Endodermal cell (in vitro differentiated cells): Measurements from ENCODE around the gene TPPP. TPM values are rescaled to one million over a fixed set of nuclear protein-coding genes. Genes with fewer than 3 reads are reported as not detected.

Experiments
- DNase-seq: peaks from one replicate; pipeline ENCODE4 v3.0.0-alpha.2; 2017
- H3K27ac ChIP-seq: 2 replicates; pipeline ENCODE4 v1.5.1; 2013; ENCODE audit warnings: mild to moderate bottlenecking, low read depth, low read length, moderate library complexity
- H3K27me3 ChIP-seq: 2 replicates; pipeline ENCODE4 v1.6.1; 2013; ENCODE audit warnings: mild to moderate bottlenecking, low read length, moderate library complexity; ENCODE audit not compliant: insufficient read depth, control insufficient read depth, poor library complexity, severe bottlenecking
- H3K36me3 ChIP-seq: 2 replicates; pipeline ENCODE4 v1.7.0; 2013; ENCODE audit warnings: mild to moderate bottlenecking, low read length, moderate library complexity; ENCODE audit not compliant: control insufficient read depth, insufficient read depth
- H3K4me1 ChIP-seq: one replicate; pipeline ENCODE4 v1.7.0; 2013; ENCODE audit warnings: low read length; ENCODE audit not compliant: control insufficient read depth, insufficient read depth
- H3K4me3 ChIP-seq: 2 replicates; pipeline ENCODE4 v1.5.1; 2013; ENCODE audit warnings: mild to moderate bottlenecking, low read length, moderate library complexity
- H3K9ac ChIP-seq: 2 replicates; pipeline ENCODE4 v1.6.1; 2013; ENCODE audit warnings: mild to moderate bottlenecking, low read length, moderate library complexity; ENCODE audit not compliant: poor library complexity, severe bottlenecking; ENCODE audit errors: extremely low read depth
- H3K9me3 ChIP-seq: 2 replicates; pipeline ENCODE4 v1.6.1; 2013; ENCODE audit warnings: mild to moderate bottlenecking, low read length, moderate library complexity; ENCODE audit not compliant: control insufficient read depth
- H3K27ac Mint-ChIP-seq: 2 replicates; pipeline ENCODE4 v1.8.0; 2020; ENCODE audit warnings: mixed read lengths
- H3K27me3 Mint-ChIP-seq: 2 replicates; pipeline ENCODE4 v1.8.0; 2021; ENCODE audit warnings: mild to moderate bottlenecking, mixed read lengths; ENCODE audit not compliant: insufficient read depth
- H3K36me3 Mint-ChIP-seq: 2 replicates; pipeline ENCODE4 v1.8.0; 2020; ENCODE audit warnings: low read depth, mixed read lengths
- H3K4me1 Mint-ChIP-seq: 2 replicates; pipeline ENCODE4 v1.8.0; 2020; ENCODE audit warnings: mixed read lengths
- H3K4me3 Mint-ChIP-seq: 2 replicates; pipeline ENCODE4 v1.8.0; 2020; ENCODE audit warnings: mild to moderate bottlenecking, moderate library complexity, mixed read lengths
- H3K9me3 Mint-ChIP-seq: 2 replicates; pipeline ENCODE4 v1.8.0; 2020; ENCODE audit warnings: mild to moderate bottlenecking, mixed read lengths
- WGBS, 2 experiments: methylation state at CpG; one replicate each; pipeline versions ENCODE4 v1.1.5 to v1.1.7; 2013; ENCODE audit warnings: missing lambda C conversion rate in 2 of 2, mixed read lengths in 1 of 2; ENCODE audit not compliant: insufficient coverage in 1 of 2, insufficient read length in 1 of 2; 5-methylcytosine and 5-hydroxymethylcytosine counted together
- total RNA-seq, 2 donors: library from RNA; stranded (reverse); fragmentation: NEBNext Ultra II Directional in 1 of 2; extraction: Animal tissue kit (Norgen Biotek cat#: 25700) in 1 of 2; gene quantifications; 2 replicates in 1 of 2; 3 replicates in 1 of 2; pipeline ENCODE4 v1.2.1, GENCODE V29; 2021
- TF ChIP-seq, protein P1 (sequence below): fragments of 200-600 bp; sonication (generic); conservative IDR thresholded peaks from 2 replicates; pipeline ENCODE4 v1.5.0; 2021; ENCODE audit warnings: antibody characterized with exemption, mild to moderate bottlenecking

Gene TPPP
- total RNA-seq, 2 donors from 2014 or later = 0.22 to 0.70 TPM

DNA sequence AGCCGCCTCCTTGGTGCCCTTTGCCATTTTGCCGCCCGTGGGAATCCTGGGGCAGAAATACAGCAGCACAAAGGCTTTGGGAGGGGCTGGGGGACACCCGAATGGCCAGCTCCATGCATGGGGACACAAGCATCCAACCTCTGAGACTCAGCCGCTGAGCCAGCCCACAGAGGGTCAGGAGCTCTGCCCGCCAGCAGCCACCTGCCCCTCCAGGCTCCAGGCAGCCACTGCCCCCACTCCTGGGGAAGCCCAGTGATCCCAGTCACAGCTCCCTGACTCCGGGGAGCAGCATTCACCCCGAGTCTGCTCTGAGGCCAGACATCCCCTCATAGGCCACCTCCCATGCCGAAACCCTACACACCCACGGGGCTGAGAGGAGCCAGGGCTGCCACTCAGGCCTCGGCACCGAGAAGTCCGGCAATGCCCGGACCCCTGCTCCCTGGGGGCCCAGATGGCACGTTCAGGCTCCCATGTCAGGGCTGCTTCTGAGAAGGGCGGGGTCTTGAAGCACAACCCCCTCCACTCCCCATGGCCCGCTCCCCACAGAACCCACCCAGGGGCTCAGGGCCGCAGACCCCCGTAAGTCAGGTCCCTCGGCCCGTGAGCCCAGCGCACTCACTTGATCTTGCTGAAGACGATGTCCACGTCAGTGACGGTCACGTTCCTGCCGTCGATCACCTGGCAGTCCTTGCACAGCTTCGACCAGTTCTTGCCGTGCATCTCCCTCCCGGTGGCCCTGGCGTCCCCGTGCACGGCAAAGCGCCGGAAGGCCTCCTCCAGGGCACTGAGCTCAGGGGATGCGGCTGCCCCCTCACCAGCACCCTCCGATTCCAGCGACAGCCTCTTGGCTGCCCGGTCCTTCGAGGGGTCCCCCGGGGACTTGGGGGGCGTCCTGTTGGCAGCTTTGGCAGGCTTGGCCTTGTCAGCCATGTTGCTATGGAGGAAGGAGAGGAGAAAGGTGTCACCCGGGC is 15.7 kb downstream of the TPPP start:
- peak; percentile 52 for DNase-seq
- no peak overlapping the region for H3K4me3 Mint-ChIP-seq
- Histone ChIP-seq H3K27me3 (peaks cover 28% of the 10 kb centered on the region), H3K27ac (no peak overlapping the region), H3K36me3 (no peaks in the 10 kb centered on the region), H3K4me3 (no peak overlapping the region), H3K4me1 (peaks cover 7% of the 10 kb centered on the region), H3K9me3 (no peaks in the 10 kb centered on the region), H3K9ac (no peak overlapping the region)
- H3K27me3 Mint-ChIP-seq = peaks cover 45% of the 10 kb centered on the region
- H3K36me3 Mint-ChIP-seq = no peaks in the 10 kb centered on the region
- TF ChIP-seq, protein P1, sequence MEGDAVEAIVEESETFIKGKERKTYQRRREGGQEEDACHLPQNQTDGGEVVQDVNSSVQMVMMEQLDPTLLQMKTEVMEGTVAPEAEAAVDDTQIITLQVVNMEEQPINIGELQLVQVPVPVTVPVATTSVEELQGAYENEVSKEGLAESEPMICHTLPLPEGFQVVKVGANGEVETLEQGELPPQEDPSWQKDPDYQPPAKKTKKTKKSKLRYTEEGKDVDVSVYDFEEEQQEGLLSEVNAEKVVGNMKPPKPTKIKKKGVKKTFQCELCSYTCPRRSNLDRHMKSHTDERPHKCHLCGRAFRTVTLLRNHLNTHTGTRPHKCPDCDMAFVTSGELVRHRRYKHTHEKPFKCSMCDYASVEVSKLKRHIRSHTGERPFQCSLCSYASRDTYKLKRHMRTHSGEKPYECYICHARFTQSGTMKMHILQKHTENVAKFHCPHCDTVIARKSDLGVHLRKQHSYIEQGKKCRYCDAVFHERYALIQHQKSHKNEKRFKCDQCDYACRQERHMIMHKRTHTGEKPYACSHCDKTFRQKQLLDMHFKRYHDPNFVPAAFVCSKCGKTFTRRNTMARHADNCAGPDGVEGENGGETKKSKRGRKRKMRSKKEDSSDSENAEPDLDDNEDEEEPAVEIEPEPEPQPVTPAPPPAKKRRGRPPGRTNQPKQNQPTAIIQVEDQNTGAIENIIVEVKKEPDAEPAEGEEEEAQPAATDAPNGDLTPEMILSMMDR = no peak
- no peak overlapping the region for H3K27ac Mint-ChIP-seq
- 85 to 89% methylated on average over 16 to 44 of the region's 44 CpGs for WGBS, 2 experiments
- no peaks in the 10 kb centered on the region for H3K9me3 Mint-ChIP-seq
- peaks cover 6% of the 10 kb centered on the region for H3K4me1 Mint-ChIP-seq

DNA sequence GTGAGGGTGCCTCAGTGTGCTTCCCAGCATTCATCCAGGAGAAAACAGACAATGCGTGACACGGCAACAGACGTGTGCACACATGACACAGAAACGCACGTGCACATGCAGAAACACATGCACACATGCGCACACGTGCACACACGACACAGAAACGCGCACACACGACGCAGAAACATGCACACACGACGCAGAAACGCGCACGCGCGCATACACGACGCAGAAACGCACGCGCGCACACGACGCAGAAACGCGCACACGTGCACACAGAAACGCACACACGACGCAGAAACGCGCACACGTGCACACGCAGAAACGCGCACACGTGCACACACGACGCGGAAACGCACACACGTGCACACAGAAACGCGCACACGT is 16.5 kb downstream of the TPPP start:
- H3K4me1 Mint-ChIP-seq = peaks cover 6% of the 10 kb centered on the region
- Histone ChIP-seq H3K27me3 (peaks cover 28% of the 10 kb centered on the region), H3K27ac (no peak overlapping the region), H3K4me3 (no peak overlapping the region), H3K4me1 (peaks cover 13% of the 10 kb centered on the region), H3K36me3 (no peaks in the 10 kb centered on the region), H3K9me3 (no peaks in the 10 kb centered on the region), H3K9ac (no peak overlapping the region)
- no peaks in the 10 kb centered on the region for H3K36me3 Mint-ChIP-seq
- no peak overlapping the region for H3K4me3 Mint-ChIP-seq
- peaks cover 45% of the 10 kb centered on the region for H3K27me3 Mint-ChIP-seq
- no peak for DNase-seq
- no peaks in the 10 kb centered on the region for H3K9me3 Mint-ChIP-seq
- no peak overlapping the region for H3K27ac Mint-ChIP-seq
- TF ChIP-seq, protein P1 = no peak
- 93 to 94% methylated on average over 48 of the region's 48 CpGs for whole genome bisulfite sequencing, 2 experiments

DNA sequence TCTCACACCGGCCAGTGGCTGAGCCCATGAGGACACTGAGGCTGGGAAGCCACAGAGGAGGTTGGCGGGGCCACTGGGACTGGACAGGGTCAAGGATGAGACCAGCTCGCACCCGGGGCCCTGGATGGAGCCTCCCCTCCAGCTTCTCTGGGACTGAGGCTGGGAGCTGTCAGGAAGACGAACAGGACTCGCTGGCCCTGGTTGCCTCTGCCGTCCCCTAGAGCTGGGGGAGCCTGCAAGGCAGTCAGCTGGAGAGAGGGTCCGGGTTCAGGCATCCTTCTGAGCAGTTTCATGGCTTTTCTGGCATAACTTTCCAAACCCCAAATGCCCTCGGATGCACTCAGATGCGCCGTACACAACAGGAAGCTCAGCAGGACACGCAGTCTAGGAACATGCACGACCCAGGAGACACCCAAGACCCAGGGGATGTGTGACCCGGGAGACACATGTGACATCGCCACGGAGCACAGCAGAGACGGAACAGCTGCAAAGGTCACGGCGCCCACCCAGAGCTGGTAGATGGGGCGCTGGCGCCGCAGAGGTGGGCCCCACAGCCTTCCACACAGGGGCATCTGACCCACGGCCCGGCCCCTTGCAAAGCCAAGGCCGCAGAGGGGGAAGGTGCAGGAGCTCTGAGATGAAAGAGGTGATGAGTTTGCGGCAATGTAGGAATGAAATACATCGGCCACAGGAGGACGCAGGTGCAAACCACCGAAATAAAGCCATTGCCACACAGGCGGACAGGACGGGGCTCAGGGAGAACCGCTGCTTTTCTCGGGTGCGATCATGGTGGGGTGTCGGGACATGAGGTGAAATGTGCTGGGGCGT is 17.1 kb downstream of the TPPP start:
- Histone ChIP-seq H3K27me3 (peaks cover 28% of the 10 kb centered on the region), H3K36me3 (no peaks in the 10 kb centered on the region), H3K4me1 (peaks cover 13% of the 10 kb centered on the region), H3K9ac (no peak overlapping the region), H3K27ac (no peak overlapping the region), H3K9me3 (no peaks in the 10 kb centered on the region), H3K4me3 (no peak overlapping the region)
- no peak overlapping the region for H3K27ac Mint-ChIP-seq
- no peaks in the 10 kb centered on the region for H3K36me3 Mint-ChIP-seq
- H3K9me3 Mint-ChIP-seq = no peaks in the 10 kb centered on the region
- 90 to 92% methylated on average over 25 to 36 of the region's 36 CpGs for WGBS, 2 experiments
- H3K4me3 Mint-ChIP-seq = no peak overlapping the region
- H3K27me3 Mint-ChIP-seq = peaks cover 43% of the 10 kb centered on the region
- H3K4me1 Mint-ChIP-seq = peaks cover 6% of the 10 kb centered on the region
- TF ChIP-seq, protein P1 = no peak
- DNase-seq = peak; percentile 52
